DMS114 treated with DMSO at 0.1 percent for 48 hours (cell line): ENCODE results near the gene CCDC89.

Experiments
- DNase-seq: peaks from one replicate; lab custom pipeline; 2025; ENCODE audit not compliant: unreplicated experiment; lab: John Stamatoyannopoulos, UW

Gene CCDC89

DNA sequence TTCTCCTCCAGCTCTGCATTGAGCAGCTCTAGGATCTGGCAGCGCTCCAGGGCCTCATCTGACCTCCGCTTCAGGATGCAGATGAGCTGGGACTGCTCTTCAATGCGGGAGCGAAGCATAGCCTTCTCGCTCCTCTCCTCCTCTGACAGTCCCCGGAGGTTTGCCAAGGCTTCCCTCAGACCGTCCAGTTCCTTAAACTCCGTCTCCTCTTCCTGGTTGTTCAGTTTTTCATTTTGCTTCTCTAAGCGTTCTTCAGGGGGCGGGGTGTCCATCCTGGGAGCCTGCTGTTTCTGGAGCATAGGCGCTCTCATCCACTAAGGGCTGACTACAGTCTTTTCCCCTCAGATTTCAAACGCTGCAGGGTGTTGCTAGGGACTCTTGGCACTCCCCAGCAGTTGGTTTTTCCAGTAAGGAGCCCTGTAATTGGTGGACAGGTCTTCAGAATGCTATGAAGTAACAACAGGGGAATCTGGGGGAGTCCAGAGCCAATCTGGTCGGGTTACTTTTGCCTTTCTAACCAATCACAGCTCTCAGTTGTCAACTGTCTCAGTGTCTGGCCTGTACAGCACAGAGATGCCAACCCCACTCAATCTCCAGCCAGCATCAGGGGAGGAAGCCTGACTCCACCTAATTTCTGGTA, at the start of gene CCDC89:
CCDC89 (minus strand) TSS at position 376 of the 640 bp plus-strand sequence; CDS start at position 311, 65 bp downstream.
- DNase-seq, result peak; percentile 92

DNA sequence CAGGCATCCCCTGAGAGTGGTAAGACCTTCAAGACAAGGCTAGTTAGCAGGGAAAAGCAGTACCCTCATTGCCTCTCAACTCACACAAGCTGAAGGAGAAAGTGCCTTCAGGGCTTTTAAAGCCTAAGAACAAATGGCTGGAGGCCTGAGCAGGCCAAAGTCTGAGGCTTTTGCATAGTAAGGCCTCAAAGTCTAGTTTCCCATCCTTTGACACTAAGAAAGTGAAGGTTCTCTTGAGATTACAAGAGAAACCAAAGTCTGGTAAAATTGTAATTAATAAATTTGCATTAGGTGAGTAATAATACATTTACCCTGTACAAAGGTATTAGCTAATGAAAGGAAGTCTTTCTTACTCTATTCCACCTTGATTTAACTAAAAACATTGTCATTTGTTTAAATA, 47.0 kb upstream of the CCDC89 start:
- no peak for DNase-seq

DNA sequence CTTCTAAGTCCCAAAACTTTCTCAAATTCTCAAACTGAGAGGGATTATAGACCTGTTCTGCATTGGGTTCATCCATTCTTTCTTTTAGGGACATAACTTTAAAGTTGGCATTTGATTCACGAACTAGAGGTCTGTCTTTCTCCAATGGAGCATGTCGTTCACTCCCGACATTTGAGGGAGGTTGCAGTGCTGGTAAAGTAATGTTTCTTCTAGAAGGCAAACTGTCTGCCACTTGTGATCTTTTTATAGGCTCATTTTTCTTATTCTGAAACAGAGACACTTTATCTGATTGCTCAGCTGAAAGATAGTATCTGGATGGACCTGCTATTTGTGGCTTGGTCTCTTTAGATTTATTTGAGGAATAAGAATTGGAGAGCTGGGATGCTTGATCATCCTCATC, 40.4 kb upstream of the CCDC89 start:
- no peak for DNase-seq

DNA sequence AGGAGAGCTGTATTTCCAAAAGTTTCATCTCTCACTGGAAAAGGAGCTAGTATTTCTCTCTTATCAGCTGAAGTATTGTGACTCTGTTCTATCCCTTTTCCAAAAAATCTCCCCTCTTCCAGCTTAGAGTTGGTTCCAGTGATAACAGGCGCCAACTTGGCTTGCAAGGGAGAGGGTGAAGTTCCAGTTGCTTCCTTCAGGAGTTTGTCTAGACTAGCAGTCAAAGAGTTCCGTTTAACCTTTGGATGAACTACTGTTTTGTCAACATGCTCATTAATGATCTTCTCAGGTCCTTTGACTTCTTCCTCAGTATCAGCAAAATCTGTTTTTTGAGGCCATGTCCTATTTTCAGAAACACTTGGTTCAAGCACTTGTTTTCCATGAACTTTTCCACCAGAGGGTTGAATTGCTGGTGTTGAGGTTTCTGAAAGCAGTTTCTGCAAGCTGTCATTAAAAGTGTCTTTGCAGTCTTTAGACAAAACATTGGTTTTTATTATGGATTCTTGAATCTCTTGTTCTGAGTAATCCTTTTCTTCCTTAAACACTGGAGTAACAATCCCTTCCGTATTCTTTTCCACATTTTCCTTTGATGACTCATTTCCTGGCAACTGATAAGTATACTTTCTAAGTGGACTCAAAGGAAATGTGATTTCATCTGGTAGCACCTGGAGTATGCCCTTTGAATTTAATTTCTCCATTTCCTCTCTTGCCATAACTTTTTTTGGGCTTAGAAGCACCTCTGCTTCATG, 39.7 kb upstream of the CCDC89 start:
- no peak for DNase-seq

DNA sequence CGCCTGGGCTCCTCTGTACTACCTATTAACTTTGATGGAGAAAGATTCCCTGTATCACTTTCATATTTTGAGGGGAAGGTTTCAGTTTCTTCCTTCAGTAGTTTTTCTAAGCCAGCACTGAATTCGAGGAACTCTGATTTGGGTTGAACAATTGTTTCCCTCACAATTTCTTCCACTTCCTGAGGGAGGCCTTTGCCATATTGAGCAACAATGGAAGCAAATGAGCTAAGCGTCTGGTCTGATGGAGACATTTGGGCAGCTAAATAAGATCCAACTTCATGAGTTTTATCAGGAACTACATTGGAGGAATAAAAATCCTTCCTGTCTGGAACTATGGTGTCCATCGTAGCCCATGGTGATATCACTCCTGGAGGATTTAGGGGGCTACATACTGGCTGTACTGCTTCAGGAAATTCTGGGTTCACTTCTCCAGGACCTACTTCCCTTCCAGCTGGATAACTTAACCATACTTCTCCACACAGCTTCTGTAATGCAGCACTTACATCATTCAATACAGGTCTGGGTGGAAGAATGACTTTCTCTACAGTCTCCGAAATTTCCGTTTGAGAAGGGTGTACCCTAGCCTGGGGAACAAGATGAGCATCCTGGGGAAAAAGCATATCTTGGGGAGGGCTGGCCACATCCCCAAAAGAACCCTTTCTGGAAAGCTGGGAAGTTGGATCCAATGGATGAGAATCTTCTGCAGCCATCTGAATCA, 38.9 kb upstream of the CCDC89 start:
- no peak for DNase-seq

- DNase-seq, result no peak
Measured at GRCh38 chr11:85723088-85723487, 37.1 kb upstream of the CCDC89 start.

- no peak for DNase-seq
Measured at GRCh38 chr11:85721191-85721590, 35.2 kb upstream of the CCDC89 start.

DNA sequence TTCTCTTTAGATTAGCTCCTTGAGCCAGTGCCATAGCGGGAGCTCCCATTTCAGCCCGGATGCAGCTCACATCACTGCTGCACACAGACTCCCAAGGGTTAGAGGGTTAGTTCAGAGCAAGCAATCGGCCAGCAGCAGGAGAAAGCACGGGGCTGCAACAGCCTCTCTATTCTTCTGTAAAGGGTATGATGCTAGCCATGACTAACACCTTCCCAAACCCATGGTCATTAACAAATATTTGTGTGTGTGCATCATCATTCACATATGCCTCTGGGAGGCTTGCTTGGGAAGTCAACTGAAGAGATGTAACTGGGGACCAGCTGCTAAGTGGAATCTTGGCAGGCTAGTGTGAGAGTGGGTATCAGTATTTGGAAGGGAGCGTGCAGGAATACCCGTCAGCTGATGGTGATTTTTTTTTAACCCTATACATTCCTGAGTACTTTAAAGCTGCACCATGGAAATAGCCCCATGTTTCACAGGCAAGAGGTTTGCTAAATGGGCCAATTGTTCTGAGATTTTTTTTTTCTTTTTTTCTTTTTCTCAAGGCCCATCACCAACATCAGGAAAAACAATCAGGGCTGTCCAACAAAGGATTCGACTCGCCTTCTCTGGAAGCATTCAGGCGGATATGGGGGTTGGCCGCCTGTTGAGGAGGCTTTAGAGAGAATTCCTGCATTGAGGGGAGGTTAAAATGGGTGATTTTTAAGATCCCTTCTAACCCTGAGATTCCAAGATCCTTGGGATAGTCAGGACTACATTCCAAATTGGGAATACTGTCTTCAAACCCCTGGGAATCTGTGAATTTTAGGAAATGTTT, 33.2 kb upstream of the CCDC89 start:
- DNase-seq, result no peak

GRCh38 chr11:85718126-85718943, 32.3 kb upstream of the CCDC89 start:
- DNase-seq, result no peak

GRCh38 chr11:85717429-85717828, 31.4 kb upstream of the CCDC89 start:
- DNase-seq, result no peak

GRCh38 chr11:85712953-85713352, 27.0 kb upstream of the CCDC89 start:
- DNase-seq, result no peak

GRCh38 chr11:85710917-85711316, 24.9 kb upstream of the CCDC89 start:
- DNase-seq, result no peak

DNA sequence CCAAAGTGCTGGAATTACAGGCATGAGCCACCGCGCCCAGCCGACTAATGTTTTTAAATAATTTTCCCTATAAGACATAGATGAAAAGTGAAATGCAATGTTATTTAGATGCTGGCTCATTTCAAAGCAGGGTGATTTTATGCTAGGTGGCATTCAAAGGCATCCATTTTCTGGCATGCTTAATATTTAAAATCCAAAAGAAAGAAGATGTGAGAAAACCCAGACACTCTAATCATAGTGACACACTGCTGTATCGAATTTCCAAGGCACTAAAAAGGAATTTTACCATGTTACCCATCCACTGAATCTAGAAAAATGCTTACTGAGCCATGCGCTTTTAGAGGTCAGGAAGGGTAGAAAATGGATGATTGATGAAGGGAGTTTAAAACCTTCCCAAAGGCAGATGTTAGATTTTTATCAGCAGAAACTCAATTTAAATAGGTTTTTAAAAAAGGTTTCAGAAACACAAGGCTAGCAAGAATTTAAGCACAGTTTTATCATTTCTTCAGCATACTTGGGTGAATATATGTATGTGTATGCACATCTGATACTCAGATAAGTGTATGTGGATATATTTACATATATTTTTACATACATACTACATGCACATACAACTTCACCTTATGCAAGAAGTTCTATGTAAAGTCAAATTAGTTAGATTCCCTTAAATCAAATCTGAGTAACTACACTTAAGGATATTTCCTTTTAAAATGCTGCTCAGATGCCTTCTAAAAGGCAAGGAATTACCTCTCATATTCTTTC, 24.1 kb upstream of the CCDC89 start:
- no peak for DNase-seq

DNA sequence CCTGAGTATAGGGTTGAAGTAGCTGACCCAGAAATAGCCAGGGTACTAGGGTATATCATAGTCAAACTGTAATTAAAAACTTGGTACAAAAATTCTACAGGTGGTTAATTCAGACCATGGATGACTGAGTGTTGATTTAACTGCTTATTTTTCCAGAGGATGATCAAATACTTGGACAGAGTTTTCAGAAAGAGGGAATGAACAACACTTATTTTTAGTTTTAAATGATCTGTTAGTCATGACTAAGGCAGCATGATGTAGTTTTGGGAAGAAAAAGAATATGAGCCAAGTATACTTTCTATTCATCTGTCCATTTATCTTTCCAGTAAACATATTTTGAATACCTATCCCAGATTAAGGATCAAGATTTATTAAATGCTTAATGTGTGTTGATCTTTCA, 19.8 kb upstream of the CCDC89 start:
- no peak for DNase-seq

DNA sequence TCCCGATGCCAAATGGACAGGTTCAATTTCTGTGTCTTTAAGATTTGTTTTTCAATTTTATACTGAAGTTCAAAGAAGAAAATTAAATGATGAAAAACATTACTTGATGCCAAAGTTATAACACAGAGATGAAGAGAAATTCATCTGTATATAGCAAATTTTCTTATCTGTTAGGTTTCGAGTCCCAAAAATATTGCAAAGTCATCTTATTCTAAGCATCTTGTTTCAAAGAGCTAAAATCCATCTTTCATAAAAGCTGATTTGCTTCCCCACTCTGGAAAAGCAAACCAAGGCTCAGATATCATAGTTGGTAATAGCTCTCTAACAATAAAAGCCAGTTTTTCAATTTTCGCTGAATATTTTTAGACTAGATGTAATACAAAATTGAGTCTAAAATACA, 19.0 kb upstream of the CCDC89 start:
- DNase-seq, result no peak

- DNase-seq, result no peak
Measured at GRCh38 chr11:85699957-85700741, 14.2 kb upstream of the CCDC89 start.

DNA sequence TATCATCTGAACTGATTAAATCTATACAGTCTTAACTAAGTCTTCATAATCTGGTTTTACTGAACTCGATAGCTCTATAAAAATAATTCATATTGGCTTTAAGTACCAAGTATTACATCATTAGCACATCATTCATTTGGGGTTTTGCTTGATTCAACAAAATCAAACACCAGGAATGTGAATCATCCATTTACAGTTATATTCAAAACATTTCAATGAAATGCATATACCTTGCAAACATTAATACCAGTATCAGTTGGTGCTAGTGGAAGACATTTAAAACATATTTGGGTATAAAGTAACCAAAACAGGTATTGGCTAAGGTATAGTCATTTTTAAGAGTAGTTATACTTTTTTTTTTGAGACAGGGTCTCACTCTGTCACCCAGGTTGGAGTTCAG, 12.2 kb upstream of the CCDC89 start:
- no peak for DNase-seq

GRCh38 chr11:85697747-85698146, 11.8 kb upstream of the CCDC89 start:
- DNase-seq, result no peak

DNA sequence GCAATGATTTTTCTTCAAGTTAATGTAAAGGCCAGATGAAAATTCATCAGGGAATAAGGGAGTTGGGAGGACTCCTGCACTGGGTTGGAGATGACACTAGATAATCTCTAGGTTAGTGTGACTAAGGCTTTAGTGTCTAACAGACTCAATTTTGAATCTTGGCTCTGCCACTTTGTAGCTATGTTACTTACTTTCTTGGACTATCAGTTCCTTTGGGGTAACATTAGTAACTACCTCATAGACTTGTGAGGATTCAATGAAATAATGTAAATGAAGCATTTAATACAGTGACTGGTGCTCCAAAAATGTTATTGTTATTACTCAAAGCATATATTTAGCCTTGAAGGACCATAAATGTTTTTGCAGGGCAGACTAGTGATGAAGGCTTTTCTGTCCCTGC, 9.6 kb upstream of the CCDC89 start:
- no peak for DNase-seq
